Epidermal melanocyte (primary cell): ENCODE results near the gene HCN4.

Experiments used
- DNase-seq: peaks from one replicate; pipeline ENCODE4 v3.0.0; 2011; ENCODE audit warnings: low spot score; ENCODE audit not compliant: insufficient read length

The HCN4 gene

GRCh38 chr15:73346735-73347312 lies 21.9 kb downstream of the HCN4 start:
- DNase-seq: no peak

DNA sequence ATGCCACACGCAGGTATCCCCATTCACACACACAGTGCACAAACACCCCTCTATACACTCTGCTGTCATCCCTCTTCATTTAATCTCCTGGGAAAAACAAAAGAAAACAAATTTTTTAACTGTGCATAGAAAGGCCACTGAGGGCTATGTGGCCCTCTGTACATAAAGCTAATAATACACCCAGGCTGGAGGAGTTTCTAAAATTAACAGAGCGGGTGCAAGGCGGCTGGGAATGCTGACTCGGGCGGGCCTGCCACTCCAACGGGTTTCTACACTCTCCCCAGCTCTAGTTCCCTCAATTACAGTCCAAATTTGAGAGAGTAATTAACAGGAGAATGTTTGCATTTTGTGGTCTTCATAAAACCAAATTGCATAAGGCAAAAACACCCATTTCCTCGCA lies 23.1 kb downstream of the HCN4 start:
- DNase-seq: no peak

- no peak for DNase-seq
Observed at GRCh38 chr15:73344056-73344455, 24.7 kb downstream of the HCN4 start.

GRCh38 chr15:73341886-73342600 lies 26.7 kb downstream of the HCN4 start:
- DNase-seq: no peak

- DNase-seq: no peak
Observed at GRCh38 chr15:73340502-73341192, 28.1 kb downstream of the HCN4 start.

GRCh38 chr15:73338606-73339374 lies 30.0 kb downstream of the HCN4 start:
- DNase-seq: no peak

GRCh38 chr15:73338058-73338457 lies 30.7 kb downstream of the HCN4 start:
- DNase-seq: no peak

- DNase-seq: no peak
Observed at GRCh38 chr15:73337187-73337586, 31.6 kb downstream of the HCN4 start.

DNA sequence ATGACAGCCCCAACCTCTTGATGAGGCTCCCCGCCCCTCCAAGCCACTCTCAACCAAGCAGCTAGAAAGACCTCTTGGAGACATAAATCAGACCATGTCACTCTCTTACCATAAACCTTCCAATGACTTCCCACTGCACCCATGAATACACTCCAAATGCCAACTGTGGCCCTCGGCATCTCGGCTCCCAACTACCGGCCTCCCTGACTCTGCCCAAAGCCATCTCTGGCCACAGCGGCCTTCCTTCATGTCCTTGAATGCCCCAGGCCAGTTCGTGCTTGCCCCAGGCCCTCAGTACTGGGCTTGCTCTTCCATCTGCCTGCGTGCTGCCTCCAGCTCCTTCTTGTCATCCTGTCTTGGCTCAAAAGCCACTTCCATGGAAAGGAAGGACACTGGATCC lies 32.0 kb downstream of the HCN4 start:
- DNase-seq: no peak

DNA sequence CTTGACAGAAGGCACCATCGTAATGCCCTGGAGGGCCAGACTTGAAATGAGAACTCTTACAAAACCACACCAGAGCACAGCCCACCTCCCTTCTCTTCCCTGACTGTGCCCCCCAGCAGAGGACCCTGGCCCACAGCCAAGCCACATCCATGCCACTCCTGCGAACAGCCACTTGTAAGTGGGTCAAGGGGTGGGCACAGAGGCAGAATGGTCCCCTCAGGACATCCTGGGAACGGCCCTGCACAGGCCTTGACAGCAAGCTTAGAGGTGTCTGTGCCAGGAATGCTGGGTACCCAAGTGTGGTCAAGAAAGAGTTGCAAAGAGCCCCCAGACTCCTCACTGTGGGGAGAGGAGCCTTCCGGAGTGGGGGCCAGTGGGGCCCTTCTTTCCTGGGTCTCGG lies 33.3 kb downstream of the HCN4 start:
- no peak for DNase-seq

DNA sequence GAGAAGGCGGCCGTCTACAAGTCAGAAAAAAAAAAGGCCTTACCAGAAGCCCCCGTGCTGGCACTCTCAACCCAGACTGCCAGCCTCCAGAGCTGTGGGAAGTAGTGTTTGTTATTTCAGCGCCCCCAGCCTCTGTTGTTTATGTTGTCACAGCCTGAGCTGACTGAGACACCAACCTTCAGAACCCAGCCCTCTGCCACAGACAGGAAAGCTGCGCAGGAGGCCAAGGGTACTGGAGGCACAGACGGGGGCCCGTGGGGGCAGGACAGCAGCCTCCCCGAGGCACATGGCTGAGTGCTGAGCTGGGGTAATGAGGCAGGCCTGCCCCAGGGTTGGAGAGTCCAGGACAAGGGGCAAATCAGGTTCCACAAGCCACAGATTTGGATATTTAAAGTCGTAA lies 33.7 kb downstream of the HCN4 start:
- no peak for DNase-seq

DNA sequence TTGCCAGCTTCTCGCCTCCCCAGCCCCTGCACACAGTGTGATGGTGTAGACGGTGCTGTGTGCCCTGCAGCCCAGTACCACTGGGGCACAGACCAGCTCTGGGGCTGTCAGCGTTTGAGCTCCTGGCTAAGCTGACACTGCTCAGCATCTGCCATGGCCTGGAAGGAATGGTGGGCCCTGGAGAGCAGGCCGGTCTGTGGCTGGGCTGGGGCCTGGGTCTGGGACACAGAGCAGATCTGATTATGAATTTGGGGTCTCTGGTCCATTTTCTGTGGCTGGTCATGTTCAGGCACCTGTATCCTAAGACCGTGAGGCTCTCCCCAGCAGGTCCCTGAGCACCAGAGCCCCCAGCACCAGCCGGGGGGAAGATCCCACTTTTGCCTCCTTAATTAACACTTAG lies 34.7 kb downstream of the HCN4 start:
- DNase-seq: no peak

DNA sequence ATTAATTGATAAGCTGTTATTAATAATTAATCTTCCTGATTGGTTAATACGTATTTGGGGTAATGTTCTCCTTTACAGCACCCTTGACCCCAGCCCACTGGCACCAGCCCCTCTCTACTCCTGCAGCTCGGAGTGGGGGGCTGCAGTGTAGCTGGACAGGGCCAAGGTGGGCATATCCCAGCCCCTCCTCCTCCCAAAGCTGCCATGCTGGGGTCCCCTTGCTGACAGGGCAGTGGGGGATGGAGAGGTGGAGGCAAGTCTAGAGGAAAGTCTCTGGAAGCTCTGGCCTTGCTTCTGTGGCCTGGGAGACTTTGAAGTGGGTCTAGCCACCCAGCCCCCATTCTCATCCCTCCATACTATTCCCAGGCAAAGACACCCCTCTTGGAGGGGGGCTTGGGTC lies 35.8 kb downstream of the HCN4 start:
- DNase-seq: no peak

- DNase-seq: no peak
Observed at GRCh38 chr15:73331991-73332925, 36.5 kb downstream of the HCN4 start.

GRCh38 chr15:73331501-73331900 lies 37.3 kb downstream of the HCN4 start:
- DNase-seq: no peak

GRCh38 chr15:73330206-73331051 lies 38.3 kb downstream of the HCN4 start:
- DNase-seq: no peak

- no peak for DNase-seq
Observed at GRCh38 chr15:73329501-73330200, 39.1 kb downstream of the HCN4 start.

GRCh38 chr15:73328981-73329380 lies 39.8 kb downstream of the HCN4 start:
- DNase-seq: no peak

- DNase-seq: no peak
Observed at GRCh38 chr15:73328149-73328820, 40.5 kb downstream of the HCN4 start.
